HG03342 (cell line): ENCODE measurements around the gene MLLT1.

Experiments used
- ATAC-seq: cut with Tn5 transposase; IDR thresholded peaks from one replicate; pipeline ENCODE4 v1.9.1; 2021; ENCODE audit warnings: mild to moderate bottlenecking, moderate library complexity; ENCODE audit not compliant: unreplicated experiment

MLLT1 gene

GRCh38 chr19:6172074-6172863 is 107.5 kb downstream of the MLLT1 start:
- no peak for ATAC-seq

DNA sequence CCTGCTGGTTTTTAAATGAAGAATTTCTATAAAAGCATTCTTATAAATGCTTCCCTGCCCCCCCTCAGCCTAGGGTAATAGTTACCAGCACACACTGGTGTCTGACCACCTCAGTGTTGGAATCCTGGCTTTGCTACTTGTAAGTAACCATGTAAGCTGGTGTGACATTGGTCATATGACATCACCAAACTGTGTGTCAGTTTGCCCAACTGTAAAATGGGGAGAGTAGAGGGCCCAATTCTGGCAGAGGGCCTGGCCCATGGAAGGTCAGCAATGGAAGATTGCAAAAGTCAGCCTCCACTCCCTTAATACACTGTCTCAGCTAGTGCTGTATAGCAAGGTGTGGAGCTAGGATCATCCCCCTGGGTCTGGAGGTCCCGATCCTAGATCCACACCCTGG is 112.7 kb downstream of the MLLT1 start:
- ATAC-seq, result no peak

DNA sequence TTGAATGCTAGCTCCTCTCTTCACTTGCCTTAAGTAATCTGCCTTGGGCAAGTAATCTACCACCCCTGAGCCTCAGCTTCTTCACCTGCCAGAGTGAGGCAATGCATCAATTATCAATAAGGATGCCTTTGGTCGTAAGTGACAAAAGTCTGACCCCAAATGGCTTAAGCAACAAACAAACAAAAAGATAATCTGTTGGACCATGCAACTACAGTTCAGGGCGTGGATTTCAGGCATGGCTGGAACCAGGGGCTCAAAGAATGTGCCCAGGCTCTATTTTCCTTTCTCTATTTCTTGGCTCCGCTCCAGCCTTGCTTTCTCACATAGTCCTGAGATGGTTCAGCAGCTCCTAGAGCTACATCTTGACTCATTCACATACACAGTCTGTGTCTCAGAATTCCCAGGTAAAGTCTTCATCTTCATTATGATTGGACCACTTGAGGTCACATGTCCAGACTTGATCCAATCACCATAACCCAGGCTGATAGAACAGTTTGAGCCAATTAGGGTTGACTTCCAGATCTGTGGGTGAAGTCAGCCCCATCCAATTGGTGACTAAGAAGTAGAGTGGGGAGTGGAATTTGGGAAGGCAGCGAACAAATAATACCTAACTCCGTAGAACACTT is 114.8 kb downstream of the MLLT1 start:
- no peak for ATAC-seq

GRCh38 chr19:6161271-6161850 is 118.4 kb downstream of the MLLT1 start:
- no peak for ATAC-seq
